IMR-90 (cell line): Measurements from ENCODE around the gene TOP2A. TPM values are rescaled to one million over a fixed set of nuclear protein-coding genes. Genes with fewer than 3 reads are reported as not detected.

Experiments
- ATAC-seq: fragments of 200-7000 bp; cut with Tn5 transposase; 2 replicates; pipeline ENCODE4 v1.9.1; 2020; ENCODE audit warnings: low read depth, mild to moderate bottlenecking, moderate library complexity
- BruUV-seq: library from RNA; stranded (reverse); fragments of 400-500 nt; replicated peaks from 2 replicates; lab custom pipeline; 2021; lab: Mats Ljungman, UMichigan
- CTCF ChIA-PET: fragments of 300-600 bp; formaldehyde crosslinking; extraction: SDS; loops from one replicate; lab custom pipeline; 2021; ENCODE audit warnings: antibody characterized with exemption; lab: Yijun Ruan, JAX
- POLR2A ChIA-PET: fragments of 300-600 bp; sonication (Branson Sonifier 250); formaldehyde crosslinking; loops from one replicate; lab custom pipeline; 2022; ENCODE audit warnings: antibody characterized with exemption; ENCODE audit not compliant: unreplicated experiment; lab: Charles Lee
- DNase-seq: peaks from one replicate; pipeline ENCODE4 v3.0.0; 2013
- H2AFZ ChIP-seq: replicated peaks from 2 replicates; pipeline ENCODE3; 2013; ENCODE audit warnings: low read length, mild to moderate bottlenecking; ENCODE audit not compliant: poor library complexity
- H2AK5ac ChIP-seq: 2 replicates; pipeline ENCODE4 v1.6.1; 2013; ENCODE audit warnings: low read depth, low read length, inconsistent platforms
- H2AK9ac ChIP-seq: replicated peaks from 2 replicates; pipeline ENCODE3; 2013; ENCODE audit warnings: mild to moderate bottlenecking, low read depth, low read length, moderate library complexity; ENCODE audit not compliant: poor library complexity
- H2BK120ac ChIP-seq: 2 replicates; pipeline ENCODE4 v1.6.1; 2013; ENCODE audit warnings: low read depth, low read length, inconsistent platforms
- H2BK15ac ChIP-seq: 3 replicates; pipeline ENCODE4 v1.6.1; 2013; ENCODE audit warnings: low read depth, low read length, inconsistent platforms
- H2BK20ac ChIP-seq: 2 replicates; pipeline ENCODE4 v1.6.1; 2013; ENCODE audit warnings: low read depth, mild to moderate bottlenecking, inconsistent platforms, low read length, moderate library complexity
- H2BK5ac ChIP-seq: 2 replicates; pipeline ENCODE4 v1.6.1; 2013; ENCODE audit warnings: mild to moderate bottlenecking, low read depth, low read length, inconsistent platforms; ENCODE audit not compliant: poor library complexity, severe bottlenecking
- H3K14ac ChIP-seq: replicated peaks from 2 replicates; pipeline ENCODE4 v1.6.1; 2013; ENCODE audit warnings: low read depth, low read length, inconsistent platforms
- H3K18ac ChIP-seq: 2 replicates; pipeline ENCODE4 v1.6.1; 2013; ENCODE audit warnings: low read depth, low read length, control low read depth
- H3K23ac ChIP-seq: 2 replicates; pipeline ENCODE4 v1.6.1; 2013; ENCODE audit warnings: low read depth, low read length, inconsistent platforms
- H3K27ac ChIP-seq: 2 replicates; pipeline ENCODE4 v1.5.1; 2013; ENCODE audit warnings: mild to moderate bottlenecking, control low read depth, low read length; ENCODE audit not compliant: insufficient read depth
- H3K27me3 ChIP-seq: 2 replicates; pipeline ENCODE4 v1.6.1; 2013; ENCODE audit warnings: low read length; ENCODE audit not compliant: control insufficient read depth, insufficient read depth
- H3K36me3 ChIP-seq: 2 replicates; pipeline ENCODE4 v1.6.1; 2013; ENCODE audit warnings: low read length, mixed read lengths; ENCODE audit not compliant: control insufficient read depth, insufficient read depth
- H3K4ac ChIP-seq: 2 replicates; pipeline ENCODE4 v1.6.1; 2013; ENCODE audit warnings: low read depth, low read length, inconsistent platforms
- H3K4me1 ChIP-seq: 2 replicates; pipeline ENCODE4 v1.6.1; 2013; ENCODE audit warnings: low read length, mixed read lengths; ENCODE audit not compliant: control insufficient read depth, insufficient read depth
- H3K4me2 ChIP-seq: 2 replicates; pipeline ENCODE4 v1.6.1; 2013; ENCODE audit warnings: low read depth, mild to moderate bottlenecking, control low read depth, low read length, moderate library complexity
- H3K4me3 ChIP-seq: 2 replicates; pipeline ENCODE4 v1.5.1; 2013; ENCODE audit warnings: low read depth, mild to moderate bottlenecking, control low read depth, low read length, moderate library complexity; ENCODE audit not compliant: insufficient read depth
- H3K56ac ChIP-seq: 2 replicates; pipeline ENCODE4 v1.6.1; 2013; ENCODE audit warnings: low read length, inconsistent platforms; ENCODE audit not compliant: insufficient read depth; ENCODE audit errors: extremely low read depth
- H3K79me1 ChIP-seq, 2 experiments: 2 replicates each; pipeline ENCODE4 v1.6.1; 2013; ENCODE audit warnings: low read length in 2 of 2, inconsistent platforms in 1 of 2, low read depth in 1 of 2
- H3K9ac ChIP-seq: 2 replicates; pipeline ENCODE4 v1.6.1; 2013; ENCODE audit warnings: low read depth, low read length, control low read depth
- H3K9me1 ChIP-seq: 2 replicates; pipeline ENCODE4 v1.6.1; 2013; ENCODE audit warnings: low read length, inconsistent platforms; ENCODE audit not compliant: insufficient read depth
- H3K9me3 ChIP-seq: 2 replicates; pipeline ENCODE4 v1.6.1; 2013; ENCODE audit warnings: low read length; ENCODE audit not compliant: control insufficient read depth, insufficient read depth
- H4K20me1 ChIP-seq: 2 replicates; pipeline ENCODE4 v1.6.1; 2013; ENCODE audit warnings: low read length, inconsistent platforms; ENCODE audit not compliant: insufficient read depth
- H4K5ac ChIP-seq: 2 replicates; pipeline ENCODE4 v1.6.1; 2013; ENCODE audit warnings: mild to moderate bottlenecking, low read depth, low read length, control low read depth
- H4K8ac ChIP-seq, 2 experiments: 2 replicates each; pipeline ENCODE4 v1.6.1; 2013; ENCODE audit warnings: low read depth in 2 of 2, low read length in 2 of 2, control low read depth in 1 of 2, inconsistent platforms in 1 of 2
- H4K91ac ChIP-seq: 2 replicates; pipeline ENCODE4 v1.6.1; 2013; ENCODE audit warnings: low read depth, low read length, inconsistent platforms; ENCODE audit not compliant: insufficient read depth
- BHLHE40 ChIP-seq: fragments of 150-350 bp; IDR thresholded peaks from 2 replicates; pipeline ENCODE4 v1.6.1; 2016; ENCODE audit warnings: mild to moderate bottlenecking, low read depth, low read length
- CEBPB ChIP-seq: IDR thresholded peaks from 2 replicates; pipeline ENCODE4 v1.6.1; 2012; ENCODE audit warnings: low read depth, low read length, improper control_type of control experiment
- CHD1 ChIP-seq: IDR thresholded peaks from 2 replicates; pipeline ENCODE4 v1.6.1; 2012; ENCODE audit warnings: low read depth, low read length, improper control_type of control experiment
- CTCF ChIP-seq: conservative IDR thresholded peaks from 2 replicates; pipeline ENCODE4 v1.5.1; 2012; ENCODE audit warnings: mild to moderate bottlenecking, low read depth, low read length, improper control_type of control experiment
- ELK1 ChIP-seq: fragments of 150-350 bp; IDR thresholded peaks from 2 replicates; pipeline ENCODE4 v1.6.1; 2016; ENCODE audit warnings: low read depth, mild to moderate bottlenecking, low read length, moderate library complexity, borderline replicate concordance
- FOS ChIP-seq: fragments of 150-350 bp; IDR thresholded peaks from 2 replicates; pipeline ENCODE4 v1.6.1; 2016; ENCODE audit warnings: low read depth, low read length
- MAFK ChIP-seq: IDR thresholded peaks from 2 replicates; pipeline ENCODE4 v1.6.1; 2012; ENCODE audit warnings: low read depth, low read length, improper control_type of control experiment
- MAZ ChIP-seq: IDR thresholded peaks from 2 replicates; pipeline ENCODE4 v1.6.1; 2012; ENCODE audit warnings: low read depth, mild to moderate bottlenecking, low read length, improper control_type of control experiment, moderate library complexity, borderline replicate concordance
- MXI1 ChIP-seq: IDR thresholded peaks from 2 replicates; pipeline ENCODE4 v1.6.1; 2012; ENCODE audit warnings: low read depth, mild to moderate bottlenecking, low read length, moderate library complexity, borderline replicate concordance
- NFE2L2 ChIP-seq: fragments of 150-350 bp; IDR thresholded peaks from 2 replicates; pipeline ENCODE4 v1.6.1; 2016; ENCODE audit warnings: low read depth, mild to moderate bottlenecking, low read length
- POLR2A ChIP-seq: IDR thresholded peaks from 2 replicates; pipeline ENCODE4 v1.6.1; 2012; ENCODE audit warnings: mild to moderate bottlenecking, low read depth, low read length
- RAD21 ChIP-seq: IDR thresholded peaks from 2 replicates; pipeline ENCODE4 v1.6.1; 2012; ENCODE audit warnings: low read length, improper control_type of control experiment
- RCOR1 ChIP-seq: IDR thresholded peaks from 2 replicates; pipeline ENCODE4 v1.6.1; 2012; ENCODE audit warnings: mild to moderate bottlenecking, low read length, improper control_type of control experiment; ENCODE audit not compliant: insufficient replicate concordance
- RFX5 ChIP-seq: IDR thresholded peaks from 2 replicates; pipeline ENCODE4 v1.8.0; 2012; ENCODE audit warnings: low read depth, mild to moderate bottlenecking, low read length, moderate library complexity
- SMC3 ChIP-seq: fragments of 150-350 bp; IDR thresholded peaks from 2 replicates; pipeline ENCODE4 v1.6.1; 2016; ENCODE audit warnings: low read depth, mild to moderate bottlenecking, antibody characterized with exemption, low read length, moderate library complexity
- USF2 ChIP-seq: fragments of 150-350 bp; IDR thresholded peaks from 2 replicates; pipeline ENCODE4 v1.6.1; 2017; ENCODE audit warnings: mild to moderate bottlenecking, antibody characterized with exemption, low read length, low read depth
- WGBS, 2 experiments: methylation state at CpG; one replicate each; pipeline versions ENCODE4 v1.1.5 to v1.1.7; 2013; ENCODE audit warnings: missing lambda C conversion rate in 2 of 2; ENCODE audit not compliant: insufficient read length in 1 of 2; ENCODE audit errors: extremely low coverage in 2 of 2; 5-methylcytosine and 5-hydroxymethylcytosine counted together
- dilution Hi-C: fragments of 300-500 bp; cut with HindIII; formaldehyde crosslinking; loops from one replicate; pipeline ENCODE4 v1.14.3; 2018; ENCODE audit warnings: low sequenced_read_pairs; ENCODE audit not compliant: unreplicated experiment
- in situ Hi-C: fragments of 300-500 bp; cut with MboI; formaldehyde crosslinking; loops from 3 replicates; pipeline ENCODE4 v1.14.3; 2019; ENCODE audit warnings: low sequenced_read_pairs, inconsistent platforms, mixed read lengths
- intact Hi-C: fragments of 100-400 bp; cut with micrococcal nuclease; formaldehyde crosslinking; loops from 2 replicates; pipeline ENCODE4 v1.10.0; 2022
- polyA plus RNA-seq, 3 experiments: library from polyadenylated mRNA; depleted of rRNA; stranded (reverse); fragments of >200 nt; gene quantifications; 2 replicates each; pipeline ENCODE4 v1.2.3, GENCODE V29; 2012; ENCODE audit warnings: low replicate concordance in 1 of 3
- total RNA-seq: library from RNA; depleted of rRNA; stranded (reverse); fragments of >200 nt; gene quantifications from 2 replicates; pipeline ENCODE4 v1.2.3, GENCODE V29; 2012

Gene TOP2A
- total and polyA plus RNA-seq, 2 of the 4 experiments (the other 2 are of a cell fraction), result 43.4 to 68.5 TPM

- Histone ChIP-seq H2BK5ac (no peak overlapping the region), H2AK9ac (no peak overlapping the region), H3K9ac (no peak overlapping the region), H3K14ac (no peak overlapping the region), H4K91ac (no peak overlapping the region), H2AFZ (no peak overlapping the region), H3K23ac (no peak overlapping the region), H2BK15ac (no peak overlapping the region), H2AK5ac (no peak overlapping the region), H2BK20ac (no peak overlapping the region), H3K27ac (no peak overlapping the region), H3K79me1 (no peaks in the 10 kb centered on the region), H4K20me1 (no peaks in the 10 kb centered on the region), H4K8ac (no peak overlapping the region), H3K18ac (no peak overlapping the region), H3K36me3 (no peaks in the 10 kb centered on the region), H3K4me2 (no peak overlapping the region), H3K9me1 (no peaks in the 10 kb centered on the region), H4K5ac (no peak overlapping the region), H2BK120ac (no peak overlapping the region), H3K27me3 (no peaks in the 10 kb centered on the region), H3K4ac (no peak overlapping the region), H3K56ac (no peak overlapping the region), H3K4me1 (no peaks in the 10 kb centered on the region), H3K9me3 (0 out of 2 replicates have a peak, but pooled peaks cover 2% of the 10 kb centered on the region), H3K4me3 (no peak overlapping the region)
- intact Hi-C loops, result no loop called here
- CTCF ChIA-PET, result interaction anchor here (1.2 kb wide), 1 partner anchor 21 kb away, joined by 3 read pairs; no protein-coding TSS in a partner anchor
- in situ Hi-C loops, result no loop called here
- dilution Hi-C loops, result no loop called here
- ATAC-seq (no peak), DNase-seq (no peak)
- BruUV-seq, result no TSS peak
- POLR2A ChIA-PET, result no interaction called here
- TF ChIP-seq CHD1, result no peak
- TF ChIP-seq MAFK, result no peak
- no peak for TF ChIP-seq SMC3
- no peak for TF ChIP-seq ELK1
- TF ChIP-seq CTCF, result no peak
- TF ChIP-seq MXI1, result no peak
- no peak for TF ChIP-seq RAD21
- no peak for TF ChIP-seq BHLHE40
- TF ChIP-seq POLR2A, result no peak
- no peak for TF ChIP-seq RFX5
- no peak for TF ChIP-seq NFE2L2
- TF ChIP-seq RCOR1, result no peak
- TF ChIP-seq USF2, result no peak
- no peak for TF ChIP-seq CEBPB
- no peak for TF ChIP-seq FOS
- no peak for TF ChIP-seq MAZ
- no CpG with 5 or more reads among the region's 13 CpGs for WGBS, 2 experiments
Measured at GRCh38 chr17:40377832-40378231, 39.9 kb downstream of the TOP2A start.
